ENCODE results near the gene PAN3. TPM values are rescaled to one million over a fixed set of nuclear protein-coding genes. Genes with fewer than 3 reads are reported as not detected.

Gene PAN3
- total RNA-seq, 1 experiment from 2014 or later = 37.5 TPM

DNA sequence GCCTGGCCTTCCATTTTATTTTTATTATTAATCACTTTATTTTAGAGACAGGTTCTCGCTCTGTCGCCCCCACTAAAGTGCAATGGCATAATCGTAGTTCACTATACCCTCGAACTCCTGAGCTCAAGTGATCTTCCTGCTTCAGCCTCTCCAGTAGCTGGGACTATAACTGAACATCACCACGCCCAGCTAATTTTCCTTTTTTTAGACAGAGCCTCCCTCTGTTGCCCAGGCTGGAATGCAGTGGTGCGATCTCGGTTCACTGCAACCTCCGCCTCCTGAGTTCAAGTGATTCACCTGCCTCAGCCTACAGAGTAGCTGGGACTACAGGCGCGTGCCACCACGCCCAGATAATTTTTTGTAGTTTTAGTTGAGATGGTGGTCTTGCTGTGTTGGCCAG lies 6.7 kb upstream of the PAN3 start:
- TF ChIP-seq, protein P1, sequence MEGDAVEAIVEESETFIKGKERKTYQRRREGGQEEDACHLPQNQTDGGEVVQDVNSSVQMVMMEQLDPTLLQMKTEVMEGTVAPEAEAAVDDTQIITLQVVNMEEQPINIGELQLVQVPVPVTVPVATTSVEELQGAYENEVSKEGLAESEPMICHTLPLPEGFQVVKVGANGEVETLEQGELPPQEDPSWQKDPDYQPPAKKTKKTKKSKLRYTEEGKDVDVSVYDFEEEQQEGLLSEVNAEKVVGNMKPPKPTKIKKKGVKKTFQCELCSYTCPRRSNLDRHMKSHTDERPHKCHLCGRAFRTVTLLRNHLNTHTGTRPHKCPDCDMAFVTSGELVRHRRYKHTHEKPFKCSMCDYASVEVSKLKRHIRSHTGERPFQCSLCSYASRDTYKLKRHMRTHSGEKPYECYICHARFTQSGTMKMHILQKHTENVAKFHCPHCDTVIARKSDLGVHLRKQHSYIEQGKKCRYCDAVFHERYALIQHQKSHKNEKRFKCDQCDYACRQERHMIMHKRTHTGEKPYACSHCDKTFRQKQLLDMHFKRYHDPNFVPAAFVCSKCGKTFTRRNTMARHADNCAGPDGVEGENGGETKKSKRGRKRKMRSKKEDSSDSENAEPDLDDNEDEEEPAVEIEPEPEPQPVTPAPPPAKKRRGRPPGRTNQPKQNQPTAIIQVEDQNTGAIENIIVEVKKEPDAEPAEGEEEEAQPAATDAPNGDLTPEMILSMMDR (IDR thresholded peaks at IDR 0.05; ENCODE audit: insufficient read depth in 1 of 2, low read depth in 1 of 2, low read length in 1 of 2, severe bottlenecking in 1 of 2, unreplicated experiment in 1 of 2) = no peak
- no TSS peak for BruUV-seq (replicated peaks)
- POLR2A ChIA-PET = no interaction called here
- Mint-ChIP-seq H3K4me1 (ENCODE audit: low read depth, unreplicated experiment) (peaks cover 6% of the 10 kb centered on the region), H3K4me3 (ENCODE audit: unreplicated experiment) (no peak overlapping the region), H3K27me3 (ENCODE audit: insufficient read depth, unreplicated experiment) (no peaks in the 10 kb centered on the region), H3K36me3 (ENCODE audit: insufficient read depth, unreplicated experiment) (no peaks in the 10 kb centered on the region), H3K27ac (ENCODE audit: unreplicated experiment) (no peak overlapping the region), H3K9me3 (ENCODE audit: unreplicated experiment) (no peaks in the 10 kb centered on the region)
- Histone ChIP-seq H3K4me3 (ENCODE audit: low read depth, low read length) (no peak overlapping the region), H3K27me3 (replicated peaks; ENCODE audit: control insufficient read depth, insufficient read depth, low read length) (no peaks in the 10 kb centered on the region), H3K4me1 (peaks cover 6% of the 10 kb centered on the region), H3K9me3 (no peaks in the 10 kb centered on the region), H3K36me3 (ENCODE audit: control insufficient read depth, insufficient read depth, low read length) (no peaks in the 10 kb centered on the region)
- intact Hi-C loops (cut with micrococcal nuclease; ENCODE audit: unreplicated experiment) = no loop called here
- CTCF ChIA-PET = no interaction called here
- no peak for DNase-seq

- TF ChIP-seq, protein P1 (IDR thresholded peaks at IDR 0.05; ENCODE audit: insufficient read depth in 1 of 2, low read depth in 1 of 2, low read length in 1 of 2, severe bottlenecking in 1 of 2, unreplicated experiment in 1 of 2) = no peak
- H3K4me1 ChIP-seq = 0 out of 2 replicates have a peak, but pooled peaks cover 6% of the 10 kb centered on the region
- no peaks in the 10 kb centered on the region for H3K27me3 Mint-ChIP-seq (ENCODE audit: insufficient read depth, unreplicated experiment)
- no peaks in the 10 kb centered on the region for H3K27me3 ChIP-seq (replicated peaks; ENCODE audit: control insufficient read depth, insufficient read depth, low read length)
- CTCF ChIA-PET = no interaction called here
- peak overlapping the region; percentile 93 for H3K4me3 ChIP-seq (ENCODE audit: low read depth, low read length)
- no peak for DNase-seq
- no TSS peak for BruUV-seq (replicated peaks)
- POLR2A ChIA-PET = no interaction called here
- H3K9me3 ChIP-seq = no peaks in the 10 kb centered on the region
- intact Hi-C loops (cut with micrococcal nuclease; ENCODE audit: unreplicated experiment) = no loop called here
- H3K9me3 Mint-ChIP-seq (ENCODE audit: unreplicated experiment) = no peaks in the 10 kb centered on the region
- H3K4me3 Mint-ChIP-seq (ENCODE audit: unreplicated experiment) = peak overlapping the region; percentile 85
- H3K27ac Mint-ChIP-seq (ENCODE audit: unreplicated experiment) = peak overlapping the region; percentile 85
- H3K36me3 Mint-ChIP-seq (ENCODE audit: insufficient read depth, unreplicated experiment) = peaks cover 20% of the 10 kb centered on the region
- H3K4me1 Mint-ChIP-seq (ENCODE audit: low read depth, unreplicated experiment) = peaks cover 22% of the 10 kb centered on the region
- H3K36me3 ChIP-seq (ENCODE audit: control insufficient read depth, insufficient read depth, low read length) = no peaks in the 10 kb centered on the region
Observed at GRCh38 chr13:28136916-28137315, 1.4 kb upstream of the PAN3 start.

DNA sequence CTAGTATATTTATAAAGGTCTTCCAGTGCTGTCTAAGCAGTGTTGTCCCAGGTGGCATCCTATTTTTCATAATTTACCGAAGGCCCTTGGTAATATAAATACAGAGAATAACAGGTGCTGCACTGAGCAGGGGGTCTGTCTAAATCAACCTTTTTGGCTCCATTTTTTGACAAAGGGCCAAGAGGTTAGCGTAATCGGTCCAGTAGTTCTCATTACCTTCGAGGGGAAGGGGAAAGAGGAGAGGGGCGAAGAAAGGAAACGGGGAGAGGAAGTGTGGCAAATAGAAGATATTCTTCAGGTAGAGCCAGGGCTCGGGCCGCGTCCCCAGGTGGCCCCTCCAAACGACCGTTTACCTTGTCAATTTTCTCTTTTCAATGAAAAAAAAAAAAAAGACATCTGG lies 749 bp upstream of the PAN3 start:
- H3K4me1 Mint-ChIP-seq (ENCODE audit: low read depth, unreplicated experiment) = peaks cover 23% of the 10 kb centered on the region
- H3K36me3 Mint-ChIP-seq (ENCODE audit: insufficient read depth, unreplicated experiment) = peaks cover 20% of the 10 kb centered on the region
- 0 out of 2 replicates have a peak, but pooled peaks cover 6% of the 10 kb centered on the region for H3K4me1 ChIP-seq
- no peaks in the 10 kb centered on the region for H3K27me3 Mint-ChIP-seq (ENCODE audit: insufficient read depth, unreplicated experiment)
- CTCF ChIA-PET = interaction anchor here (0.7 kb wide), 2 partner anchors 69 to 1646 kb away, joined by 3 to 4 read pairs; no protein-coding TSS in a partner anchor
- peak overlapping the region; percentile 93 for H3K4me3 ChIP-seq (ENCODE audit: low read depth, low read length)
- POLR2A ChIA-PET = interaction anchor here (0.5 to 1.0 kb wide), 10 partner anchors 8 to 1775 kb away, joined by 3 to 7 read pairs (median 4); no protein-coding TSS in a partner anchor
- H3K27ac Mint-ChIP-seq (ENCODE audit: unreplicated experiment) = peak overlapping the region; percentile 85
- DNase-seq = no peak
- BruUV-seq (replicated peaks) = TSS peak; percentile 68
- H3K9me3 ChIP-seq = no peaks in the 10 kb centered on the region
- H3K36me3 ChIP-seq (ENCODE audit: control insufficient read depth, insufficient read depth, low read length) = no peaks in the 10 kb centered on the region
- H3K27me3 ChIP-seq (replicated peaks; ENCODE audit: control insufficient read depth, insufficient read depth, low read length) = no peaks in the 10 kb centered on the region
- TF ChIP-seq, protein P1 (IDR thresholded peaks at IDR 0.05; ENCODE audit: insufficient read depth in 1 of 2, low read depth in 1 of 2, low read length in 1 of 2, severe bottlenecking in 1 of 2, unreplicated experiment in 1 of 2) = no peak
- H3K9me3 Mint-ChIP-seq (ENCODE audit: unreplicated experiment) = no peaks in the 10 kb centered on the region
- intact Hi-C loops (cut with micrococcal nuclease; ENCODE audit: unreplicated experiment) = no loop called here
- peak overlapping the region; percentile 85 for H3K4me3 Mint-ChIP-seq (ENCODE audit: unreplicated experiment)
